CD14-positive monocyte (primary cell): Measurements from ENCODE around the gene MRPS27. TPM values are rescaled to one million over a fixed set of nuclear protein-coding genes. Genes with fewer than 3 reads are reported as not detected.

ENCODE experiments used
- DNase-seq, 3 donors: peaks; one replicate each; pipeline ENCODE4 v3.0.0-alpha.2; 2011 to 2022
- H2AFZ ChIP-seq: 2 replicates; pipeline ENCODE4 v1.6.0; 2012; ENCODE audit warnings: mild to moderate bottlenecking, low read depth, low read length, inconsistent platforms; ENCODE audit not compliant: insufficient read depth, poor library complexity, severe bottlenecking
- H3K27ac ChIP-seq, 2 donors: 1 replicate in 1 of 2; 2 replicates in 1 of 2; pipeline ENCODE4 v1.5.1; 2012 to 2013; ENCODE audit warnings: low read length in 2 of 2, control low read depth in 1 of 2, inconsistent platforms in 1 of 2, low read depth in 1 of 2, mild to moderate bottlenecking in 1 of 2
- H3K27me3 ChIP-seq, 2 donors: one replicate each; pipeline versions ENCODE4 v1.6.0 to v1.6.1; 2011 to 2013; ENCODE audit warnings: low read length in 2 of 2; ENCODE audit not compliant: control insufficient read depth in 2 of 2, insufficient read depth in 2 of 2
- H3K36me3 ChIP-seq, 2 donors: replicated peaks in 1 of 2; 1 replicate in 1 of 2; 2 replicates in 1 of 2; pipeline versions ENCODE4 v1.5.1 to v1.6.1; 2012 to 2013; ENCODE audit warnings: low read length in 2 of 2, control low read depth in 1 of 2, inconsistent platforms in 1 of 2, mild to moderate bottlenecking in 1 of 2; ENCODE audit not compliant: insufficient read depth in 2 of 2, control insufficient read depth in 1 of 2
- H3K4me1 ChIP-seq, 2 donors: 1 replicate in 1 of 2; 2 replicates in 1 of 2; pipeline versions ENCODE4 v1.5.1 to v1.6.1; 2012 to 2013; ENCODE audit warnings: low read length in 2 of 2, control low read depth in 1 of 2, inconsistent platforms in 1 of 2, mild to moderate bottlenecking in 1 of 2, moderate library complexity in 1 of 2; ENCODE audit not compliant: insufficient read depth in 2 of 2, control insufficient read depth in 1 of 2
- H3K4me2 ChIP-seq: replicated peaks from 2 replicates; pipeline ENCODE3; 2012; ENCODE audit warnings: low read length, moderate library complexity, mild to moderate bottlenecking; ENCODE audit not compliant: poor library complexity, severe bottlenecking; ENCODE audit errors: extremely low read depth
- H3K4me3 ChIP-seq, 3 experiments: fragments of 200-600 bp in 1 of 3; sonication (generic) in 1 of 3; replicated peaks in 1 of 3; 1 replicate in 2 of 3; 2 replicates in 1 of 3; pipeline ENCODE4 v1.5.1; 2011 to 2013; ENCODE audit warnings: low read length in 3 of 3, mild to moderate bottlenecking in 3 of 3, control low read depth in 2 of 3, low read depth in 2 of 3, inconsistent platforms in 1 of 3, moderate library complexity in 1 of 3
- H3K79me2 ChIP-seq: 2 replicates; pipeline ENCODE4 v1.6.0; 2012; ENCODE audit warnings: mild to moderate bottlenecking, control low read depth, inconsistent platforms, low read length, moderate library complexity; ENCODE audit not compliant: insufficient read depth
- H3K9ac ChIP-seq: 2 replicates; pipeline ENCODE4 v1.6.0; 2017; ENCODE audit warnings: low read length, mild to moderate bottlenecking; ENCODE audit not compliant: insufficient read depth, poor library complexity, severe bottlenecking
- H3K9me3 ChIP-seq, 2 donors: replicated peaks in 1 of 2; 1 replicate in 1 of 2; 2 replicates in 1 of 2; pipeline versions ENCODE4 v1.5.1 to v1.6.1; 2012 to 2013; ENCODE audit warnings: low read length in 2 of 2, control low read depth in 1 of 2; ENCODE audit not compliant: control insufficient read depth in 1 of 2, insufficient read depth in 1 of 2
- H4K20me1 ChIP-seq: 2 replicates; pipeline ENCODE4 v1.6.0; 2012; ENCODE audit warnings: mild to moderate bottlenecking, low read length, control low read depth, moderate library complexity; ENCODE audit not compliant: insufficient read depth
- H3K27ac Mint-ChIP-seq, 7 donors: one replicate each; pipeline ENCODE4 v1.8.0; 2020; ENCODE audit warnings: mild to moderate bottlenecking in 7 of 7, mixed read lengths in 7 of 7, moderate library complexity in 6 of 7, inconsistent platforms in 2 of 7
- H3K27me3 Mint-ChIP-seq, 3 donors: one replicate each; pipeline ENCODE4 v1.8.0; 2021 to 2022; ENCODE audit warnings: low read depth in 3 of 3, mild to moderate bottlenecking in 3 of 3, mixed read lengths in 3 of 3, moderate library complexity in 3 of 3, inconsistent platforms in 1 of 3
- H3K36me3 Mint-ChIP-seq, 2 donors: one replicate each; pipeline ENCODE4 v1.8.0; 2020; ENCODE audit warnings: mixed read lengths in 2 of 2, inconsistent platforms in 1 of 2, mild to moderate bottlenecking in 1 of 2
- H3K4me1 Mint-ChIP-seq: one replicate; pipeline ENCODE4 v1.8.0; 2020; ENCODE audit warnings: mild to moderate bottlenecking, mixed read lengths
- H3K4me3 Mint-ChIP-seq, 2 donors: one replicate each; pipeline ENCODE4 v1.8.0; 2020; ENCODE audit warnings: mild to moderate bottlenecking in 2 of 2, mixed read lengths in 2 of 2, moderate library complexity in 1 of 2
- H3K9me3 Mint-ChIP-seq, 7 donors: one replicate each; pipeline ENCODE4 v1.8.0; 2020 to 2022; ENCODE audit warnings: mixed read lengths in 7 of 7, mild to moderate bottlenecking in 6 of 7, moderate library complexity in 6 of 7, inconsistent platforms in 2 of 7
- WGBS: methylation state at CpG from one replicate; pipeline ENCODE4 v1.1.5; 2013; ENCODE audit warnings: missing lambda C conversion rate; ENCODE audit not compliant: insufficient coverage; 5-methylcytosine and 5-hydroxymethylcytosine counted together
- intact Hi-C, 2 donors: fragments of 100-400 bp; cut with micrococcal nuclease; formaldehyde crosslinking; loops; one replicate each; pipeline versions ENCODE4 v1.15.0 to v1.15.1; 2023
- polyA plus RNA-seq, 3 donors: library from polyadenylated mRNA; depleted of rRNA in 1 of 3; unstranded in 2 of 3; stranded (reverse) in 1 of 3; fragments of 300-500 nt in 2 of 3; fragments of >200 nt in 1 of 3; fragmentation: Illumina TruSeq in 2 of 3; gene quantifications; 1 replicate in 2 of 3; 2 replicates in 1 of 3; pipeline ENCODE4 v1.2.3, GENCODE V29; 2012 to 2021
- small RNA-seq: library from RNA; depleted of rRNA; stranded (forward); fragments of <200 nt; gene quantifications from one replicate; pipeline ENCODE3, GENCODE V24; 2012; ENCODE audit warnings: low read depth; ENCODE audit not compliant: insufficient read length
- TF ChIP-seq, protein P1 (sequence below): fragments of 200-600 bp; IDR thresholded peaks from one replicate; pipeline ENCODE4 v1.8.0; 2022; ENCODE audit warnings: antibody characterized with exemption, mild to moderate bottlenecking

MRPS27 gene
- polyA plus RNA-seq, 3 donors: 13.3 to 19.2 (median 15.3) TPM

DNA sequence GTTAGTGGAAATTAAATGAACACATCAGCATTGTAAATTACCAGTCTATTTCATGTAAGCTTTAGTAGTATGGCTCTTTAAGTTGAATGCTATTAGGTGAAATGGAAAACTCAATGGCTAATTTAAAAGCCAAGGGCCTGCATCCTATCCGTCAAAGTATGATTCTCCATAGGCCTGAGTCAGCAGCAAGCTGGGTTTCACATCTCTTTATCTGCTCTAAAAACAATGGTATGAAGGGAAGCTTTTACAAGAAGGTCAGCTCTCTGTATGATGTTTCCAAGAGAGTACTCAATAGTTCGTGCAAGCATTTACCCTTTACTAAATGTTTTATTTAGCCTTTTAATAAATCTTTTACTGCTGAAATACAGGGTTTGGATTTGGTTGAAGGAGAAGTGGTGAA lies 149.9 kb downstream of the MRPS27 start:
- intact Hi-C loops: no loop called here
- H3K27ac Mint-ChIP-seq: no peak overlapping the region
- H3K4me3 Mint-ChIP-seq: no peak overlapping the region
- no peak overlapping the region for H3K4me2 ChIP-seq
- no peaks in the 10 kb centered on the region for H3K79me2 ChIP-seq
- H3K27ac ChIP-seq: no peak overlapping the region
- no peaks in the 10 kb centered on the region for H4K20me1 ChIP-seq
- H3K27me3 ChIP-seq: peaks cover 3 to 33% of the 10 kb centered on the region in 2 donors
- H3K9me3 ChIP-seq: no peaks in the 10 kb centered on the region
- TF ChIP-seq, protein P1, sequence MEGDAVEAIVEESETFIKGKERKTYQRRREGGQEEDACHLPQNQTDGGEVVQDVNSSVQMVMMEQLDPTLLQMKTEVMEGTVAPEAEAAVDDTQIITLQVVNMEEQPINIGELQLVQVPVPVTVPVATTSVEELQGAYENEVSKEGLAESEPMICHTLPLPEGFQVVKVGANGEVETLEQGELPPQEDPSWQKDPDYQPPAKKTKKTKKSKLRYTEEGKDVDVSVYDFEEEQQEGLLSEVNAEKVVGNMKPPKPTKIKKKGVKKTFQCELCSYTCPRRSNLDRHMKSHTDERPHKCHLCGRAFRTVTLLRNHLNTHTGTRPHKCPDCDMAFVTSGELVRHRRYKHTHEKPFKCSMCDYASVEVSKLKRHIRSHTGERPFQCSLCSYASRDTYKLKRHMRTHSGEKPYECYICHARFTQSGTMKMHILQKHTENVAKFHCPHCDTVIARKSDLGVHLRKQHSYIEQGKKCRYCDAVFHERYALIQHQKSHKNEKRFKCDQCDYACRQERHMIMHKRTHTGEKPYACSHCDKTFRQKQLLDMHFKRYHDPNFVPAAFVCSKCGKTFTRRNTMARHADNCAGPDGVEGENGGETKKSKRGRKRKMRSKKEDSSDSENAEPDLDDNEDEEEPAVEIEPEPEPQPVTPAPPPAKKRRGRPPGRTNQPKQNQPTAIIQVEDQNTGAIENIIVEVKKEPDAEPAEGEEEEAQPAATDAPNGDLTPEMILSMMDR: no peak
- no peak overlapping the region for H2AFZ ChIP-seq
- H3K4me1 ChIP-seq: no peaks in the 10 kb centered on the region
- peaks cover 3% of the 10 kb centered on the region for H3K4me1 Mint-ChIP-seq
- no peak for DNase-seq
- no peak overlapping the region for H3K4me3 ChIP-seq
- H3K27me3 Mint-ChIP-seq: peaks cover 16 to 43% (median 25%) of the 10 kb centered on the region in 3 donors
- no CpG with 5 or more reads among the region's 2 CpGs for WGBS
- H3K9me3 Mint-ChIP-seq: peaks cover 0 to 4% (median 0%) of the 10 kb centered on the region in 7 donors
- H3K9ac ChIP-seq: no peak overlapping the region
- no peaks in the 10 kb centered on the region for H3K36me3 ChIP-seq
- no peaks in the 10 kb centered on the region for H3K36me3 Mint-ChIP-seq

Small RNA genes lying within 50 kb of the gene (small RNA-seq; reads per million reads assigned to genes)
- gene MIR4803 (not detected), gene RN7SL153P (not detected)

Other genes starting within 250 kb of the MRPS27 start
- gene MAP1B, start 212.8 kb downstream of the MRPS27 start, polyA plus RNA-seq: under 1 TPM in 1 of 3 donors, not detected in 2; 0.02 TPM
- 1 to 10 TPM; 1.6 to 2.2 (median 1.8) TPM for gene PTCD2, start 133 bp upstream of the MRPS27 start, polyA plus RNA-seq
- 1 to 10 TPM in 1 of 3 donors, under 1 TPM in 2; 0.05 to 1.2 (median 0.76) TPM for gene ZNF366, start 187.2 kb upstream of the MRPS27 start, polyA plus RNA-seq